Thoracic aorta (tissue), 2 donors: ENCODE measurements around the gene DQX1. TPM values are rescaled to one million over a fixed set of nuclear protein-coding genes. Genes with fewer than 3 reads are reported as not detected.

Experiments
- ATAC-seq: fragments of 150-250 bp; one replicate; pipeline ENCODE4 v1.8.0; 2017; ENCODE audit warnings: low read depth; ENCODE audit not compliant: insufficient number of reproducible peaks, low FRiP score
- DNase-seq: peaks from one replicate; pipeline ENCODE4 v3.0.0-alpha.2; 2020; ENCODE audit warnings: low spot score
- H3K27ac ChIP-seq, 2 donors: fragments of 200-600 bp; sonication (generic); 1 replicate in 1 of 2; 2 replicates in 1 of 2; pipeline ENCODE4 v1.5.1; 2016; ENCODE audit warnings: mild to moderate bottlenecking in 2 of 2, moderate library complexity in 2 of 2
- H3K27me3 ChIP-seq: fragments of 200-600 bp; sonication (generic); replicated peaks from 2 replicates; pipeline ENCODE4 v1.6.0; 2016; ENCODE audit warnings: mild to moderate bottlenecking; ENCODE audit not compliant: insufficient read depth
- H3K36me3 ChIP-seq: fragments of 200-600 bp; sonication (generic); one replicate; pipeline ENCODE4 v1.5.1; 2016
- H3K4me1 ChIP-seq, 2 donors: fragments of 200-600 bp; sonication (generic); 1 replicate in 1 of 2; 2 replicates in 1 of 2; pipeline versions ENCODE4 v1.5.1 to v1.6.0; 2016; ENCODE audit warnings: low read depth in 2 of 2, mild to moderate bottlenecking in 1 of 2; ENCODE audit not compliant: control insufficient read depth in 1 of 2
- H3K4me3 ChIP-seq: fragments of 200-600 bp; sonication (generic); 2 replicates; pipeline ENCODE4 v1.5.1; 2016; ENCODE audit warnings: mild to moderate bottlenecking
- H3K9me3 ChIP-seq: fragments of 200-600 bp; sonication (generic); 2 replicates; pipeline ENCODE4 v1.5.1; 2016
- total RNA-seq, 2 donors: library from RNA; depleted of rRNA; stranded (reverse); fragments of >200 nt; gene quantifications; one replicate each; pipeline versions ENCODE4 v1.1.0 to v1.2.3, GENCODE V29; 2016
- TF ChIP-seq, protein P1 (sequence below): fragments of 200-600 bp; sonication (generic); IDR thresholded peaks from one replicate; pipeline ENCODE4 v1.5.1; 2019; ENCODE audit warnings: antibody characterized with exemption

Gene DQX1
- total RNA-seq, 2 donors from 2014 or later, result 1.9 TPM; not detected in 1

GRCh38 chr2:74558284-74559230, 32.5 kb upstream of the DQX1 start:
- H3K36me3 ChIP-seq, result peaks cover 4% of the 10 kb centered on the region
- ATAC-seq, result no peak
- H3K27me3 ChIP-seq, result no peaks in the 10 kb centered on the region
- DNase-seq, result no peak
- no peaks in the 10 kb centered on the region for H3K9me3 ChIP-seq
- TF ChIP-seq, protein P1, sequence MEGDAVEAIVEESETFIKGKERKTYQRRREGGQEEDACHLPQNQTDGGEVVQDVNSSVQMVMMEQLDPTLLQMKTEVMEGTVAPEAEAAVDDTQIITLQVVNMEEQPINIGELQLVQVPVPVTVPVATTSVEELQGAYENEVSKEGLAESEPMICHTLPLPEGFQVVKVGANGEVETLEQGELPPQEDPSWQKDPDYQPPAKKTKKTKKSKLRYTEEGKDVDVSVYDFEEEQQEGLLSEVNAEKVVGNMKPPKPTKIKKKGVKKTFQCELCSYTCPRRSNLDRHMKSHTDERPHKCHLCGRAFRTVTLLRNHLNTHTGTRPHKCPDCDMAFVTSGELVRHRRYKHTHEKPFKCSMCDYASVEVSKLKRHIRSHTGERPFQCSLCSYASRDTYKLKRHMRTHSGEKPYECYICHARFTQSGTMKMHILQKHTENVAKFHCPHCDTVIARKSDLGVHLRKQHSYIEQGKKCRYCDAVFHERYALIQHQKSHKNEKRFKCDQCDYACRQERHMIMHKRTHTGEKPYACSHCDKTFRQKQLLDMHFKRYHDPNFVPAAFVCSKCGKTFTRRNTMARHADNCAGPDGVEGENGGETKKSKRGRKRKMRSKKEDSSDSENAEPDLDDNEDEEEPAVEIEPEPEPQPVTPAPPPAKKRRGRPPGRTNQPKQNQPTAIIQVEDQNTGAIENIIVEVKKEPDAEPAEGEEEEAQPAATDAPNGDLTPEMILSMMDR, result no peak
- H3K4me1 ChIP-seq, result peaks cover 0 to under 1% of the 10 kb centered on the region in 2 donors
- no peak overlapping the region for H3K27ac ChIP-seq
- H3K4me3 ChIP-seq, result no peak overlapping the region

DNA sequence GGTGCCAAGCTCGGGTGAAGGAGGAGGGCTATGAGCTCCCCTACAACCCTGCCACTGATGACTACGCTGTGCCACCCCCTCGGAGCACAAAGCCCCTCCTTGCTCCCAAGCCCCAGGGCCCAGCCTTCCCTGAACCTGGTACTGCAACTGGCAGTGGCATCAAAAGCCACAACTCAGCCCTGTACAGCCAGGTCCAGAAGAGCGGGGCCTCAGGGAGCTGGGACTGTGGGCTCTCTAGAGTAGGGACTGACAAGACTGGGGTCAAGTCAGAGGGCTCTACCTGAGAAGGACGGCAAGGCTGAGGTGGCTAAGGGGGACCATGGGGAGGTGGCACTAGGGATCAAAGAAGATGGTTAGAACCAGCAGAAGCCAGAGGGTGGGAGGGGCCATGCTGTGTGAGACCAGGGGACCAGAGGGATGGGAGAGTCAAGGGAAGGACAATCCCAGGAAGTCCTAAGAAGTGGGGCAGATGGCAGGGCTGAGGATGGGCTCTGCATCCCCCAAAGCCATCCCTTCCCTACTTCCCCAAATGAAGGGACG, 30.9 kb upstream of the DQX1 start:
- H3K4me3 ChIP-seq, result no peak overlapping the region
- H3K36me3 ChIP-seq, result peaks cover 4% of the 10 kb centered on the region
- H3K9me3 ChIP-seq, result no peaks in the 10 kb centered on the region
- TF ChIP-seq, protein P1, result no peak
- H3K27me3 ChIP-seq, result no peaks in the 10 kb centered on the region
- no peak for ATAC-seq
- peaks cover 0 to 15% of the 10 kb centered on the region in 2 donors for H3K4me1 ChIP-seq
- H3K27ac ChIP-seq, result no peak overlapping the region
- no peak for DNase-seq

GRCh38 chr2:74556159-74556558, 30.1 kb upstream of the DQX1 start:
- Histone ChIP-seq H3K4me3 (peak overlapping the region; percentile 82), H3K27ac (no peak overlapping the region), H3K4me1 (peaks cover 0 to 15% of the 10 kb centered on the region in 2 donors), H3K9me3 (no peaks in the 10 kb centered on the region), H3K36me3 (peaks cover 4% of the 10 kb centered on the region), H3K27me3 (no peaks in the 10 kb centered on the region)
- TF ChIP-seq, protein P1, result no peak
- ATAC-seq (no peak), DNase-seq (no peak)

DNA sequence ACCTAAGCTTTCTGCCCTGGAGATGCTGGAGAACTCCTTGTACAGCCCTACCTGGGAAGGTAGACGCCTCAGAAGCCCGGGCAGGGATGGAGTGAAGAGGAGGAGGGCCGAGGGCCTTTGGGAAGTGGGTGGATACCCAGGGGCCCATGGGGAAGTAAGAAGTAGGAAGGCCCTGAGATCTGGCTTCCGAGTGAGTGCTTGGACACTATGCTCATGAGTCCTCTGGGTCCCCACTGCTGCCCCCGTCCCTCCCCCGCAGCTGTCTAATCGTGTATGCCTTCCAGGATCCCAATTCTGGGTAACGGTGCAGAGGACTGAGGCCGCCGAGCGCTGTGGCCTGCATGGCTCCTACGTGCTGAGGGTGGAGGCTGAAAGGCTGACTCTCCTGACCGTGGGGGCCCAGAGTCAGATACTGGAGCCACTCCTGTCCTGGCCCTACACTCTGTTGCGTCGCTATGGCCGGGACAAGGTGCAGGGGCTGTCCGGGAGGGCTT, 29.6 kb upstream of the DQX1 start:
- H3K9me3 ChIP-seq, result no peaks in the 10 kb centered on the region
- DNase-seq, result no peak
- H3K27ac ChIP-seq, result peak overlapping the region in 1 of 2 donors; percentile 92
- peaks cover 0 to 15% of the 10 kb centered on the region in 2 donors for H3K4me1 ChIP-seq
- no peaks in the 10 kb centered on the region for H3K27me3 ChIP-seq
- H3K36me3 ChIP-seq, result peaks cover 4% of the 10 kb centered on the region
- TF ChIP-seq, protein P1, result no peak
- ATAC-seq, result no peak
- peak overlapping the region; percentile 82 for H3K4me3 ChIP-seq
